Astrocyte (in vitro differentiated cells and primary cell): ENCODE data around the gene TNFRSF1A. TPM values are rescaled to one million over a fixed set of nuclear protein-coding genes. Genes with fewer than 3 reads are reported as not detected.

Source experiments
- DNase-seq: peaks from one replicate; pipeline ENCODE4 v3.0.0-alpha.2; 2010; ENCODE audit warnings: low read depth
- FAIRE-seq: peaks from 2 replicates; lab custom pipeline; 2011; peaks lifted over from hg19 to GRCh38; lab: Jason Lieb, UNC
- H2AFZ ChIP-seq: 2 replicates; pipeline ENCODE4 v1.6.0; 2012; ENCODE audit warnings: low read depth, low read length, inconsistent platforms
- H3K27ac ChIP-seq: 2 replicates; pipeline ENCODE4 v1.5.1; 2011; ENCODE audit warnings: low read depth, low read length, inconsistent platforms
- H3K27me3 ChIP-seq: 2 replicates; pipeline ENCODE4 v1.6.0; 2011; ENCODE audit warnings: low read length, inconsistent platforms; ENCODE audit not compliant: insufficient read depth
- H3K36me3 ChIP-seq: 2 replicates; pipeline ENCODE4 v1.5.1; 2011; ENCODE audit warnings: low read length, inconsistent platforms; ENCODE audit not compliant: insufficient read depth
- H3K4me1 ChIP-seq: 2 replicates; pipeline ENCODE4 v1.5.1; 2011; ENCODE audit warnings: low read length, inconsistent platforms; ENCODE audit not compliant: insufficient read depth
- H3K4me2 ChIP-seq: 2 replicates; pipeline ENCODE4 v1.6.0; 2012; ENCODE audit warnings: low read length, inconsistent platforms
- H3K4me3 ChIP-seq: 2 replicates; pipeline ENCODE4 v1.5.1; 2011; ENCODE audit warnings: low read depth, mild to moderate bottlenecking, low read length, inconsistent platforms; ENCODE audit not compliant: insufficient read depth
- H3K79me2 ChIP-seq: 2 replicates; pipeline ENCODE4 v1.6.0; 2012; ENCODE audit warnings: mild to moderate bottlenecking, low read length, inconsistent platforms; ENCODE audit not compliant: insufficient read depth
- H3K9ac ChIP-seq: 2 replicates; pipeline ENCODE4 v1.6.0; 2012; ENCODE audit warnings: mild to moderate bottlenecking, low read length, inconsistent platforms
- H3K9me3 ChIP-seq: 2 replicates; pipeline ENCODE4 v1.5.1; 2012; ENCODE audit warnings: low read depth, mild to moderate bottlenecking, low read length, inconsistent platforms; ENCODE audit not compliant: insufficient read depth
- H4K20me1 ChIP-seq: 2 replicates; pipeline ENCODE4 v1.6.0; 2012; ENCODE audit warnings: low read length, inconsistent platforms; ENCODE audit not compliant: insufficient read depth
- H3K27ac Mint-ChIP-seq: one replicate; pipeline ENCODE4 v1.8.0; 2021; ENCODE audit warnings: mild to moderate bottlenecking, mixed read lengths; ENCODE audit not compliant: unreplicated experiment
- H3K27me3 Mint-ChIP-seq: one replicate; pipeline ENCODE4 v1.8.0; 2021; ENCODE audit warnings: low read depth, mixed read lengths; ENCODE audit not compliant: unreplicated experiment
- H3K36me3 Mint-ChIP-seq: one replicate; pipeline ENCODE4 v1.8.0; 2021; ENCODE audit warnings: low read depth, mixed read lengths; ENCODE audit not compliant: unreplicated experiment
- H3K4me1 Mint-ChIP-seq: one replicate; pipeline ENCODE4 v1.8.0; 2021; ENCODE audit warnings: low read depth, mixed read lengths; ENCODE audit not compliant: unreplicated experiment
- H3K4me3 Mint-ChIP-seq: one replicate; pipeline ENCODE4 v1.8.0; 2021; ENCODE audit warnings: mild to moderate bottlenecking, moderate library complexity, mixed read lengths; ENCODE audit not compliant: unreplicated experiment
- H3K9me3 Mint-ChIP-seq: one replicate; pipeline ENCODE4 v1.8.0; 2021; ENCODE audit warnings: mild to moderate bottlenecking, mixed read lengths; ENCODE audit not compliant: unreplicated experiment
- EZH2 ChIP-seq: IDR thresholded peaks from 2 replicates; pipeline ENCODE4 v1.6.1; 2012; ENCODE audit warnings: mild to moderate bottlenecking, low read length, inconsistent platforms; ENCODE audit not compliant: insufficient read depth
- total RNA-seq: library from RNA; stranded (reverse); gene quantifications from 2 replicates; pipeline ENCODE4 v1.2.1, GENCODE V29; 2021
- TF ChIP-seq, protein P1 (sequence below): IDR thresholded peaks from 2 replicates; pipeline ENCODE4 v1.5.1; 2011; ENCODE audit warnings: low read depth, mild to moderate bottlenecking, inconsistent platforms, low read length, moderate library complexity; ENCODE audit not compliant: insufficient read depth

The TNFRSF1A gene
- total RNA-seq, 1 donor from 2014 or later = 118 TPM

DNA sequence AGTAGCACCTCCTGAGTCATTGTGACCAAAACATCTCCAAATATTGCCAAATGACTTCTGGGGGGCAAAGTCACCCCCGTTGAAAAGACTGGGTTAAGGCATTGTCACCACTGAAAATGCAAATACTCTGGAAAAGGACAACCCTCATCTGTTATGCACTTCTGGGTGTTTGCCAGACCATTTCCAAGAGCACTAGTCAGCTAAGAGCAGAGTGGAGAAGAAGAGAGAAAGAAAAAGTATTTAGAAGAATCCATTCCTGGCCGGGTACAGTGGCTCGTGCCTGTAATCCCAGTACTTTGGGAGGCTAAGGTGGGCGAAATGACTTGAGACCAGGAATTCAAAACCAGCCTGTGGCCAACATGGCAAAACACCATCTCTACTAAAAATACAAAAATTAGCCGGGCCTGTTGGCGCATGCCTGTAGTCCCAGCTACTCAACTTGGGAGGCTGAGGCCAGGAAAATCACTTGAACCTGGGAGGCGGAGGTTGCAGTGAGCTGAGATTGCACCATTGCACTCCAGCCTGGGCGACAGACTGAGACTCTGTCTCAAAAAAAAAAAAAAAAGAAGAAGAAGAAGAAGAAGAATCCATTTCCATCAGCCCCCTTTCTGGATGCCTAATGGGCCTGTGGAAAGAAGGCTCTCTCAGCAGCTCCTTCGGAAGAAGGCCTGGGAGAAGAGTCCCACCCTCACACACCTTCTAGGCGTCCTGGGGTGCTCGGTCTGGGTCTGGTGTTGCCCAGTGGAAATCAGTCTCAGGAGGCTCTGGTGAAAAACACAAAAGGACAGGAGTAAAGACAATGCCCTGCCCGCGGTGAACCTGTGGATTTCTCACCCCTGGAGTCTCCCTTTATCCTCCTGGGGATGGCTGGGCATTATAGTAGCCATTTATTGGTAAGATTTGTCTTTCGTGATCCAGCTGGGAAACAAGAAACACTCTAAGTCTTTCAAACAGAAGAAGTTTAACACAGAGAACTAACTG is 38.6 kb upstream of the TNFRSF1A start:
- Mint-ChIP-seq H3K9me3 (no peaks in the 10 kb centered on the region), H3K36me3 (no peaks in the 10 kb centered on the region), H3K4me3 (no peak overlapping the region), H3K4me1 (peaks cover 16% of the 10 kb centered on the region), H3K27me3 (peaks cover 24% of the 10 kb centered on the region), H3K27ac (no peak overlapping the region)
- Histone ChIP-seq H3K79me2 (peaks cover 8% of the 10 kb centered on the region), H4K20me1 (no peaks in the 10 kb centered on the region), H3K27me3 (no peaks in the 10 kb centered on the region), H3K9ac (no peak overlapping the region), H3K36me3 (no peaks in the 10 kb centered on the region), H3K4me3 (no peak overlapping the region), H2AFZ (no peak overlapping the region), H3K4me1 (peaks cover 35% of the 10 kb centered on the region), H3K4me2 (no peak overlapping the region), H3K9me3 (no peaks in the 10 kb centered on the region), H3K27ac (no peak overlapping the region)
- FAIRE-seq = no peak
- TF ChIP-seq, protein P1, sequence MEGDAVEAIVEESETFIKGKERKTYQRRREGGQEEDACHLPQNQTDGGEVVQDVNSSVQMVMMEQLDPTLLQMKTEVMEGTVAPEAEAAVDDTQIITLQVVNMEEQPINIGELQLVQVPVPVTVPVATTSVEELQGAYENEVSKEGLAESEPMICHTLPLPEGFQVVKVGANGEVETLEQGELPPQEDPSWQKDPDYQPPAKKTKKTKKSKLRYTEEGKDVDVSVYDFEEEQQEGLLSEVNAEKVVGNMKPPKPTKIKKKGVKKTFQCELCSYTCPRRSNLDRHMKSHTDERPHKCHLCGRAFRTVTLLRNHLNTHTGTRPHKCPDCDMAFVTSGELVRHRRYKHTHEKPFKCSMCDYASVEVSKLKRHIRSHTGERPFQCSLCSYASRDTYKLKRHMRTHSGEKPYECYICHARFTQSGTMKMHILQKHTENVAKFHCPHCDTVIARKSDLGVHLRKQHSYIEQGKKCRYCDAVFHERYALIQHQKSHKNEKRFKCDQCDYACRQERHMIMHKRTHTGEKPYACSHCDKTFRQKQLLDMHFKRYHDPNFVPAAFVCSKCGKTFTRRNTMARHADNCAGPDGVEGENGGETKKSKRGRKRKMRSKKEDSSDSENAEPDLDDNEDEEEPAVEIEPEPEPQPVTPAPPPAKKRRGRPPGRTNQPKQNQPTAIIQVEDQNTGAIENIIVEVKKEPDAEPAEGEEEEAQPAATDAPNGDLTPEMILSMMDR = no peak
- TF ChIP-seq EZH2 = no peak
- peak; percentile 54 for DNase-seq

DNA sequence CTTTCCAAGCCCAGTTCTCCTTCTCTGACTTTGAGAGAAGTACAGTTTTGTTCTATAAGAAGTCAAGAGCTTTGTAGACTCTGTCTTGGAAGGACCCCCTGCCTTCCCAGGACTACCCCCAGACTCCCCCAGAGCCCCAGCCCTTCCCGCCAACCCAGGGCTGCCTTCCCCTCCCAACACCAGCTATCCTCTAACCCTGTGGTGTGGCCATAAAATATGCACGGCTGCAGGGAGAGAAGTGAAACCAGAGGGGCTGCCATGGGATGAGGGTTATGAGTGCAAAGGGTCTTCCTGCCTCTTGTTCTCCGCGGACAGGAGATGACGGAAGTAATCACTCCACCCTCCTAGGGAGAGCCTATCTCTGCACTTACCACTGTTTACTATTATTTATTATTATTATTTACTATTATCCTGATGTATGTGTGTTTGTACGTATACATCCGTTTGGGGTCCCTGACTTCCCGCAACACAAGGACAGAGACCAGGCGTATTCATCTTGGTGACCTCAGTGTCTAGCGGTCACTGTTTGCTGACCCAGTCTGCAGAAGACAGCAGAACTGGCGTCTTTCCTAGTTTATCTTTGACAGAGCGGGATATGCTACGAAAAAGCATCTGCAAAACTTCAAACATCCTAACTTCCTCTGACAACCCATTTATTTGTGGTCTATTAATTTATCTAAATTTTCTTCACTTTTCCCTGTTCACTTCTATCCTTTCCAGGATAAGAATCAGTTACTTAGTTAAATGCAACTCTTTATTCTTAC is 37.0 kb upstream of the TNFRSF1A start:
- Mint-ChIP-seq H3K27me3 (peaks cover 33% of the 10 kb centered on the region), H3K4me1 (peaks cover 18% of the 10 kb centered on the region), H3K4me3 (no peak overlapping the region), H3K36me3 (no peaks in the 10 kb centered on the region), H3K9me3 (no peaks in the 10 kb centered on the region), H3K27ac (no peak overlapping the region)
- DNase-seq (no peak), FAIRE-seq (no peak)
- H4K20me1 ChIP-seq = no peaks in the 10 kb centered on the region
- H3K4me2 ChIP-seq = no peak overlapping the region
- no peaks in the 10 kb centered on the region for H3K79me2 ChIP-seq
- H3K36me3 ChIP-seq = no peaks in the 10 kb centered on the region
- H3K4me1 ChIP-seq = peaks cover 22% of the 10 kb centered on the region
- no peak overlapping the region for H3K9ac ChIP-seq
- H3K27me3 ChIP-seq = no peaks in the 10 kb centered on the region
- H2AFZ ChIP-seq = no peak overlapping the region
- TF ChIP-seq, protein P1 = no peak
- TF ChIP-seq EZH2 = no peak
- H3K9me3 ChIP-seq = no peaks in the 10 kb centered on the region
- H3K4me3 ChIP-seq = no peak overlapping the region
- no peak overlapping the region for H3K27ac ChIP-seq
